ENCODE measurements around the gene OPA3.

DNA sequence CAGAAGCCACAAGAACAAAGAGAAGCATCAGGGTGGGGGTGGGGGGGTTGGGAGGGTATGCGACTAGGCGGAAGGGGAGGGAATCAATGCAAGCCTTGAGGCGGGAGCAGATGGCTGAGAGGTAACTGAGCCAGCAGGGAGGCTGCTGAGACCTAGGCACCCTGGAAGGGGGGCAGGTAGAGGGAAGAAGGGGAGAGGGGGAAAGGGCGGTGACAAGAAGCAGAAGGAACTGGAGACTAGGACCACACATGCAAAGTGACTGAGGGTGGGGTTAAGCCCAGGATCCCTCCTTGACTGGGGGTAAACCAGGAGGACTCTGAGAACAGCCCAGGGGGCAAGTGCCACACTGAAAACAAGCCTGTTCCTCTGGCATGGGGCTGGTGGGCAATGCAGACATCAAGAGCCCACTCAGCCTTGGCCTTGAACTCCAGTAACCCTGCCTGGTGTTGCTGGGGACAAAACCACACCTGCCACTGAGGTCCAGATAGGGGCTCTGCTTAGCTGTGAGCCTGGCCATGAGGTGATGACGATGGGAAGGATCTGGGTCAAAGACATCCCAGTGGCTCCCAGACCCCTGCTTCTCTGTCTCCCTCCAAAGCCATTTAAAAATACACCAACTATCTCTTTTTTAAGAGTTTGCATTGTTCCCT lies 20.3 kb downstream of the OPA3 start:
- TF ChIP-seq POLR2A (IDR thresholded peaks at IDR 0.05) (no peak), POLR2AphosphoS5 (IDR thresholded peaks at IDR 0.05) (no peak)
